Panc1 (cell line): Measurements from ENCODE around the gene STK39.

Experiments
- POLR2AphosphoS5 ChIP-seq: IDR thresholded peaks from 2 replicates; pipeline ENCODE4 v1.6.1; 2012; ENCODE audit warnings: mild to moderate bottlenecking, low read depth, low read length, moderate library complexity
- TF ChIP-seq, protein P1 (sequence below): fragments of 450-650 bp; IDR thresholded peaks from 2 replicates; pipeline ENCODE4 v1.5.1; 2017; ENCODE audit warnings: mild to moderate bottlenecking
- TF ChIP-seq, protein P2 (sequence below), 2 experiments: IDR thresholded peaks; 2 replicates each; pipeline ENCODE4 v1.6.1; 2011 to 2012; ENCODE audit warnings: low read depth in 2 of 2, control low read depth in 1 of 2, low read length in 1 of 2, mild to moderate bottlenecking in 1 of 2, moderate library complexity in 1 of 2; ENCODE audit not compliant: insufficient read depth in 1 of 2

DNA sequence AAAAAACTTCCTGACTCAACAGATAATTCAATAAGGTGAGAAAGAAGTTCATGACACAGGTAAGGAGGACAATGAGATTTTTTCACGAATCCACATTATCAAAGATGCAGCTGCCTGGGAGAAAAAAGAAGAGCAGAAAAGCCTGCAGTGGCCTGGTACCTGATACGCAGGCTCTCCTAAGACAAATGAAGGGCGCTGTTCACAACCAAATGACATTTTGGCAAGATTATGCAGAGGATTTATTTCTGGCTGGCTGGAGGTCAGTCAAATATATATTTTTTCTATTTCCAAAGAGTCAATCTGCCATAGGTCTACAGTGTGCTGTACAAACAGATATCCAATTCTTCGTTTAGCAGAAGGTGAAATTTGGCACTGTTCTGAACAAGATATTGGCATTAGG, 257.3 kb downstream of the STK39 start:
- TF ChIP-seq, protein P1, sequence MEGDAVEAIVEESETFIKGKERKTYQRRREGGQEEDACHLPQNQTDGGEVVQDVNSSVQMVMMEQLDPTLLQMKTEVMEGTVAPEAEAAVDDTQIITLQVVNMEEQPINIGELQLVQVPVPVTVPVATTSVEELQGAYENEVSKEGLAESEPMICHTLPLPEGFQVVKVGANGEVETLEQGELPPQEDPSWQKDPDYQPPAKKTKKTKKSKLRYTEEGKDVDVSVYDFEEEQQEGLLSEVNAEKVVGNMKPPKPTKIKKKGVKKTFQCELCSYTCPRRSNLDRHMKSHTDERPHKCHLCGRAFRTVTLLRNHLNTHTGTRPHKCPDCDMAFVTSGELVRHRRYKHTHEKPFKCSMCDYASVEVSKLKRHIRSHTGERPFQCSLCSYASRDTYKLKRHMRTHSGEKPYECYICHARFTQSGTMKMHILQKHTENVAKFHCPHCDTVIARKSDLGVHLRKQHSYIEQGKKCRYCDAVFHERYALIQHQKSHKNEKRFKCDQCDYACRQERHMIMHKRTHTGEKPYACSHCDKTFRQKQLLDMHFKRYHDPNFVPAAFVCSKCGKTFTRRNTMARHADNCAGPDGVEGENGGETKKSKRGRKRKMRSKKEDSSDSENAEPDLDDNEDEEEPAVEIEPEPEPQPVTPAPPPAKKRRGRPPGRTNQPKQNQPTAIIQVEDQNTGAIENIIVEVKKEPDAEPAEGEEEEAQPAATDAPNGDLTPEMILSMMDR, result no peak
- TF ChIP-seq POLR2AphosphoS5, result no peak
- TF ChIP-seq, protein P2, sequence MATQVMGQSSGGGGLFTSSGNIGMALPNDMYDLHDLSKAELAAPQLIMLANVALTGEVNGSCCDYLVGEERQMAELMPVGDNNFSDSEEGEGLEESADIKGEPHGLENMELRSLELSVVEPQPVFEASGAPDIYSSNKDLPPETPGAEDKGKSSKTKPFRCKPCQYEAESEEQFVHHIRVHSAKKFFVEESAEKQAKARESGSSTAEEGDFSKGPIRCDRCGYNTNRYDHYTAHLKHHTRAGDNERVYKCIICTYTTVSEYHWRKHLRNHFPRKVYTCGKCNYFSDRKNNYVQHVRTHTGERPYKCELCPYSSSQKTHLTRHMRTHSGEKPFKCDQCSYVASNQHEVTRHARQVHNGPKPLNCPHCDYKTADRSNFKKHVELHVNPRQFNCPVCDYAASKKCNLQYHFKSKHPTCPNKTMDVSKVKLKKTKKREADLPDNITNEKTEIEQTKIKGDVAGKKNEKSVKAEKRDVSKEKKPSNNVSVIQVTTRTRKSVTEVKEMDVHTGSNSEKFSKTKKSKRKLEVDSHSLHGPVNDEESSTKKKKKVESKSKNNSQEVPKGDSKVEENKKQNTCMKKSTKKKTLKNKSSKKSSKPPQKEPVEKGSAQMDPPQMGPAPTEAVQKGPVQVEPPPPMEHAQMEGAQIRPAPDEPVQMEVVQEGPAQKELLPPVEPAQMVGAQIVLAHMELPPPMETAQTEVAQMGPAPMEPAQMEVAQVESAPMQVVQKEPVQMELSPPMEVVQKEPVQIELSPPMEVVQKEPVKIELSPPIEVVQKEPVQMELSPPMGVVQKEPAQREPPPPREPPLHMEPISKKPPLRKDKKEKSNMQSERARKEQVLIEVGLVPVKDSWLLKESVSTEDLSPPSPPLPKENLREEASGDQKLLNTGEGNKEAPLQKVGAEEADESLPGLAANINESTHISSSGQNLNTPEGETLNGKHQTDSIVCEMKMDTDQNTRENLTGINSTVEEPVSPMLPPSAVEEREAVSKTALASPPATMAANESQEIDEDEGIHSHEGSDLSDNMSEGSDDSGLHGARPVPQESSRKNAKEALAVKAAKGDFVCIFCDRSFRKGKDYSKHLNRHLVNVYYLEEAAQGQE (IDR thresholded peaks at IDR 0.05; ENCODE audit: insufficient read depth in 1 of 2, low read depth in 2 of 2, low read length in 1 of 2), result no peak
